NOMO-1 (cell line): ENCODE measurements around the gene LRRC75A.

Experiments
- DNase-seq, 2 experiments: peaks; one replicate each; lab custom pipeline; 2025; ENCODE audit not compliant: unreplicated experiment in 2 of 2; lab: John Stamatoyannopoulos, UW

Gene LRRC75A

DNA sequence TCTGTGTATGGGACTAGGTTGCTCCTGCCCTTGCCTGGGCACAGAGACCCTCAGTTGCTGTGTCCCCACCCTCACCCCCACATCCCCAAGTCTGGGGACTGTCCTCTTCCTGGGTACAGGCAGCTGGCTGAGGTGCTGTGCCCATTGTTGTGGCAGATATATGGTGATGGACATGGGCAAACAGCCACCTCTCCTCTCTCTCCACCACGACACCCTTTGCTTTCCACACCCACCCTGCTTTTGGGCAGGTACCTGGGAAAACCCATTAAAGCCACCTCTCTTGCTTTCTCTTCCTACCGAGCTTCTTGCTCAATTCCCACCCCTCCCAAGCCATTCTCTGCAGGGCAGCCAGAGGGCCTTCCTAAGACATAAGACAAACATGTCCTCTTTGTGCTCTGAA lies 54.9 kb downstream of the LRRC75A start:
- no peak for DNase-seq

DNA sequence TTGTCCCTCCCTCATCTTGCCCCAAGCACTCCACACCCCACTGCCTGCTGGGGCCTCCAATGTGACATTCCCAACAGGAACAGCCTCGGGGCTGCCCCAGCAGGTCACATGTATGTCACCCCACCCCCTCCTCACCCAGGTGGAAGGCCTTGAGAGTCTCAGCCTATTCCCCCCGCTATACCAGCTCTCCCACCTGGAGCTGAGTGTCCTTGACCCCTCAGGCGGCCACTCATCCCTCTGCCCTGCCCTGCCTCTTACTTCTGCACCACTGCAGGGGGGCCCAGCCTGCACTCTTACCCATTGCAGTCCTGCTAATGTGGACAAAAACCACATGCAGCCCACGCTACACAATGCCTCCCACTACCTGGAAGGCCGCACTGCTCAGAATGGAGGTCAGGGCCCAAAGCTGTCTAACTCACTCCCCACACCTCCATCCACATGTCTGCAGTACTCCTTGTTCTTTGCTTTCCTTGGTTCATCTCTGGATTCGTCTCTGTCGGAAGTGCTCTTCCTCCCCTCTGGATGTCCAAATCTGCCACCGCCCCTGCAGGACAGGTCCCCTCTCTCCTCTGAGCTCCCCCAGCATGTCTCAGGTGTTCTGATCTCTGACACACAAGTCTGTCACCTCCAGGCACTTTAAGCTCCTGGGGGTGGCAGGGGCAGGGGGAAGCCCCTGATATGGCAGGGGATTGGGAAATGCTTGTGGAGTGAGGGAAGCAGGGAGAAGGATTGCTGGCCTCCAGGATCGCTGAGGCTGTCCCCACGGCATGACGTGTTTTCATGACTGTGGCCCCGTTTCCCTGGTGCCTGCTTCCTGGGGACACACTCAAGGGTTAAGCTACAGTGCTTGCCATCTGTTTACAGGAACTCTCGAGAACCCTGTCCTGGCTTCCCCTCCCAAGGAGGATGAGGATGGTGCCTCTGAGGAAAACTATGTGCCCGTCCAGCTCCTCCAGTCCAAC lies 55.8 kb downstream of the LRRC75A start:
- no peak for DNase-seq

DNA sequence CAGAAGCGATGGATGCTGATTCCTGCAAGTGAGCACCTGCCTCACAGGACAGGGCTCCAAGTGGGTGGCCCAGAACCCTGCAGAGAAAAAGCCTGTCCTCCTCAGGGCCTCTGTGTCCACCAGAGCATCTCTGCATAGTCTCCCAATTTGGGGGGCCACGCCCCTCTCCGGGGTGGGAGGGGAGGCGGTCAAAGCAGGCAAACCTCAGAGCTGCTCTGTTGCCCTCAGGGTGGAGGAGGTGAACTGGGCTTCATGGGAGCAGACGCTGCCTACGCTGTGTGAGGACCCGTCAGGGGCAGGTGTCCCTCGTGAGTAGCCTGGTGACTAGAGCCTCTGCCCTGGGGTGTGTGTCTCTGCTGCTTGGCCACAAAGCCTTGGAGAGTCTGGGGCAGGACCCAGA lies 57.3 kb downstream of the LRRC75A start:
- no peak for DNase-seq

DNA sequence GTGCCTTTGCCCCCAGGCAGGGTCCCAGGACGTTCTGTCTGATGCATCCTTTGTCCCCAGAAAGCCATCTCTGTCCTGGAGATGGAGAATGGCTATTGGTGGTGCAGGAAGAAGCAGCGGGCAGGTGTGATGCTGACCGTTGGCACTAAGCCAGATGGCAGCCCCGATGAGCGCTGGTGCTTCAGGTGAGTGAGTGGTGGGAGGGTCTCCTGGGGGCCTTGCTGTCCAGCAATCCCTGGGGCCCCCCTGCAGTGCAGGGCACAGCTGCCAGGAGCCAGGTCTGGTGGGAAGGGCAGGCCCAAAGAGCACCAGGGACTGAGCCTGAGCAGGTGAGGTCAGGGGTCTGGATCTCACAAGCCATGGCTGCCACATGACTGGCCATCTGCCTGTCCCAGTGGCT lies 58.5 kb downstream of the LRRC75A start:
- DNase-seq, result no peak

DNA sequence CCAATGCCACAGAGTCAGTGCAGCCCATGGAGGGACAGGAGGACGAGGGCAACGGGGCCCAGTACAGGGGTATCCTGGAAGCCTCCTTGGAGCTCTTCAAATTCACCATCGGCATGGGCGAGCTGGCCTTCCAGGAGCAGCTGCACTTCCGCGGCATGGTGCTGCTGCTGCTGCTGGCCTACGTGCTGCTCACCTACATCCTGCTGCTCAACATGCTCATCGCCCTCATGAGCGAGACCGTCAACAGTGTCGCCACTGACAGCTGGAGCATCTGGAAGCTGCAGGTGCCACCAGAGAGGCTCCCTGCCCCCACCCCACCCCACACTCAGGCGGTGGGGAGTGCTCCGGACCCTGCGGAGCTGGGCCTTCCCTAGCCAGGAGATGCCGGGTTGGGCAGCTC lies 60.0 kb downstream of the LRRC75A start:
- DNase-seq, result no peak

DNA sequence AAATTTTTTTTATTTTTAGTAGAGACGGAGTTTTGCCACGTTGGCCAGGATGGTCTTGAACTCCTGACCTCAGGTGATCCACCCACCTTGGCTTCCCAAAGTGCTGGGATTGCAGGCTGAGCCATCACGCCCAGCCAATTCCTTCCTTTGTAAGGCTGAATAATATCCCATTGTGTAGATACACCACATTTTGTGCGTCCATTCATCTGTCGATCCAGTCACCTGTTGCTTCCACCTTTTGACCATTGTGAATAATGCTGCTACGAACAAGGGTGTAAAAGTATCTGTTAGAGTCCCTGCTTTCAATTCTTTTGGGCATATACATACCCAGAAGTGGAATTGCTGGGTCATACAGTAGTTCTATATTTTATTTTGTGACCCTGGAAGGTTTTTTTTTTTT lies 61.3 kb downstream of the LRRC75A start:
- DNase-seq, result no peak

DNA sequence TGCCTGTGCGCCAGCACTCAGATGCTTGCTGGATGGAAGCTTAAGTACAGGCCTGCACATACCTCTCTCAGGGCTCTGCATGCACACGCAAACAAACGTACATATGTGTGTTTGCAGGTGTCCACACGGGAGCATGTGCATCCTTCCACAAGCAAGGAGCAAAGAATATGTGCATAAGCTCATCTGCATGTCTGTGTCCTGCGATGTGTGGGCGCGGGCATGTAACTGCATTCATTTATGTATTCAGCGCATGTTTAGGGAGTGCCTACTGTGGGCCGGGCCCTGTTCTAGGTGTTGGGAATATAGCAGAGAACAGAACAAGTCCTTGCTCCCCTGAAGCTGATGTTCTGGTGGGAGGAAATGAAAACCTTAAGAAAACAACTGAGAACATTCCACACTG lies 62.9 kb downstream of the LRRC75A start:
- no peak for DNase-seq

DNA sequence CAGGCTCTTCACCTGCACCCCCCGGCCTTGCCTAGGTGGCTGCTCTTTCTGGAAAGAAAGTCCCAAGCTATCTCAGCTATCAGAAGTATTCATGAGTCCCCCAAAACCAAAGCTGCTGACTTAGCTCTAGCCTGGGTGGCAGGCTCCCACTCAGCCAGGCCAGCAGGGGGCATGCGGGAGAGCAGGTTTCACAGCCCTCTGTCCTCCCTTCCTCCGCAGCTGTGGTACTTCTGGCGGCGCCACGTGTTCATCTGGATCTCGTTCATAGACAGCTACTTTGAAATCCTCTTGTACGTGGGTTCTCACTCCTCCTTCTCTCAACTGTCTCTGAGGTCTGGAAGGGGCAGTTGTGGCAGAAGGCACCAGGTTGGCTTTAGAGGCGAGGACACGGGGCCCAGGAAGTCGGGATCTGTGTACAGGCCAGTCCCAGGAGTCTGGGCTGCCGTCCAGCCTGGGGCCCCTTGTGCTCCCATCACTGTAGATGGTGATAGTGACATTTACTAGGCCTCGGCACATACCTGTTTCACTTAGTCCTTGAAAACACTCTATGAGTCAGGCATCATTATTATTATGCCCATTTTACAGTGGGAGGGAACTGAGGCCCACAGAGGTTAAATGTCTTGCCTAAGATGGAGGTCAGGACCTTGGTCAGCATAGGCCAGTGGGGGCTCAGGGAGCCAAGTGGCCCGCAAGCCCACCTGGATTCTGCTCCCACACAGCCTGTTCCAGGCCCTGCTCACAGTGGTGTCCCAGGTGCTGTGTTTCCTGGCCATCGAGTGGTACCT lies 63.7 kb downstream of the LRRC75A start:
- no peak for DNase-seq

DNA sequence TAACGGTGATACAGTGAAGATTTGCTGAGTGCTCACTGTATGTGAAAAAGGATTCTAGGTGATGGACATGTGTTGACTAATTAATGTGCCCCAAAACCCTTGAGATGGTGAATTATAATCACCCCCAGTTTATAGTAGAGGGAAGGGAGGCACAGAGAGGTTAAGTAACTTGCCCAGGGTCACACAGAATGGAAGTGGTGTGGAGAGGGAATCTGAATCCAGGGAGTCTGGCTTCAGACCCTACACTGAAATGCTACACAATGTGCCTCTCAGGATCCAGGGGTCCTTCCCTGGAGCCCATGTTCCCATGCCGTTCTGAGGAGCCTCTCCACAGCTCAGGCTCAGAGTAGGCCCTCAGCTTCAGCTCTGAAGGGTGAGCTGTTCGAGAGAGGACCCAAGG lies 65.0 kb downstream of the LRRC75A start:
- no peak for DNase-seq

DNA sequence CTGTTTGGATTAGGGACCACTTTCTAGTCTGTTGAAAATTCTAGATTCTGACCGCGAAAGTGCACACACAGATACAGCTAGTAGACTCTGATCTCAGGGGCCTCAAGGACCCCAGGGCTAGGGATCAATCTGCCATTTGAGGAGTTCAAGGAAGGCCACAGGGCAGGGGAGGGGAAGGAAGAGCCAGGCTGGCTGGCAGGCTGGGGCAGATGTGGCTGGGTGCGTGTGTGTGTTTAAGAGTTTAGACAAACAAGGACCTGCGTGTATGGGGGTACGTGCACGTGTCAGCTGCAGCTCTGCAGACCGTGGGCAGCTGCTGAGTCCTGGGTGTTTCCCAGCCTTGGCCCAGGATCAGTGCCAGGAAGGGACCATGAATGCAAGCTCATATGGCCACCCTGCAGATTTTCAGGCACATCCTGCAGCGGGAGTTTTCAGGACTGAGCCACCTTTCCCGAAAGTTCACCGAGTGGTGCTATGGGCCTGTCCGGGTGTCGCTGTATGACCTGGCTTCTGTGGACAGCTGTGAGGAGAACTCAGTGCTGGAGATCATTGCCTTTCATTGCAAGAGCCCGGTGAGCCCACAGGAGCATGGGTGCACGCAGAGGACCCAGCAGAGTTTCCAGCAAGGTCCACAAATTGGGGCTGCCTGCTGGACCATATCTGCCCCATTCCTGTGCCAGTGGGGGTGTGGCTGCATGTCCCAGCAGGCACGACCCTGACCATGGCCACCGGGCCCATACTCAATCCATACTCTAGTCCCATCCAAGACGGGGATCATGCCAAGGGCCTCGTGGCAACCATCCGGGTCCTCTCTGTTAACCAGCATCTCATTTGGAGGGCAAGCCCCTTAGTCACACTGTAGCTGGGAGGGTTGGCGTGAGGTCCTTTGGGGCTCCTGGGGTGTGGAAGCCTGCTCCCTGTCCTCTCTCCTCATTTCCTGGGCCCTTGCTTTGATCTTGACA lies 66.0 kb downstream of the LRRC75A start:
- DNase-seq, result no peak

DNA sequence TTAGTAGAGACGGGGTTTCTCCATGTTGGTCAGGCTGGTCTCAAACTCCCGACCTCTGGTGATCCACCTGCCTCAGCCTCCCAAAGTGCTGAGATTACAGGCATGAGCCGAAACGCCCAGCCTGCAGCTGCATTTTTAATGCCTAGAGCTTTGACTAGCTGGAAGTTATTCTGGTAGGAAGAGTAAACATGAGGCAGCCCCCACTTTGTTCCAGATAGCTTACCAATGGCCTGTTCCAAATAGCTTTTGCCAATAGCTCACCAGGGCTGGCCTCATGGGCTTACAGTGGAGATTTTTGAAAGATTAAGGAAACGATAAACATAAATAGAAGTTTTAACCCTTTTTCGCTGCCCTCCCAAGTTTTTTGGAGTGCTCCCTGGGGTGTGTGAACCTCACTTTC lies 66.8 kb downstream of the LRRC75A start:
- no peak for DNase-seq

DNA sequence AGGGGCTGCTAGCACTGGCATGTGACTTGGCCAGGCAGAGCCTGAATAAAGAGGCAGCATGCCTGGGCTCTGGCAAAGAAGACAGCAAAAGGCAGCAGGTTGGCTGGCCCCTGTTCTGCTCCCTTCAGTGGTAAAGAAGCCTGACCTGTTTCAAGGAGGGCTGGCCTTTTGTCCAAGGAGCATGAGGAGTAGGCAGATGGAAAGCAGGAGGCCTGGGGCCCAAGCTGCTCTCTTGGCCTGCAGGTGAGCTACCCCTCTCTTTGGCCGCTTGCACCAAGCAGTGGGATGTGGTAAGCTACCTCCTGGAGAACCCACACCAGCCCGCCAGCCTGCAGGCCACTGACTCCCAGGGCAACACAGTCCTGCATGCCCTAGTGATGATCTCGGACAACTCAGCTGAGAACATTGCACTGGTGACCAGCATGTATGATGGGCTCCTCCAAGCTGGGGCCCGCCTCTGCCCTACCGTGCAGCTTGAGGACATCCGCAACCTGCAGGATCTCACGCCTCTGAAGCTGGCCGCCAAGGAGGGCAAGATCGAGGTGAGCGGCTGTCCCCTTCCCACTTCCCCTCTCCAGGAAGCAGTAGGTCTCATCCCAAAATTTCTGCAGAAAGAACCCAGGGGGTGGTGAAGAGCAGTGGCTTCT lies 68.6 kb downstream of the LRRC75A start:
- DNase-seq, result no peak

DNA sequence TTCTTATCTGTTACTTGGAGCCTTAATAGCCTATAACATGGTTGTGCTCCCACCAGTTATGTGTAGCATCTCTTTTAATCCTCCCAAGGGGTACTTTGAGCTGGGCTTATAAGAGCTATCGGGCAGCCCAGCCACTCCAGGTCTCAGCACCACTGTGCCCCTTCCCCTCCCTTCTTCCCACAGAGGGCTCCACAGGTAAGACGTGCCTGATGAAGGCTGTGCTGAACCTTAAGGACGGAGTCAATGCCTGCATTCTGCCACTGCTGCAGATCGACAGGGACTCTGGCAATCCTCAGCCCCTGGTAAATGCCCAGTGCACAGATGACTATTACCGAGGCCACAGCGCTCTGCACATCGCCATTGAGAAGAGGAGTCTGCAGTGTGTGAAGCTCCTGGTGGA lies 69.6 kb downstream of the LRRC75A start:
- no peak for DNase-seq

DNA sequence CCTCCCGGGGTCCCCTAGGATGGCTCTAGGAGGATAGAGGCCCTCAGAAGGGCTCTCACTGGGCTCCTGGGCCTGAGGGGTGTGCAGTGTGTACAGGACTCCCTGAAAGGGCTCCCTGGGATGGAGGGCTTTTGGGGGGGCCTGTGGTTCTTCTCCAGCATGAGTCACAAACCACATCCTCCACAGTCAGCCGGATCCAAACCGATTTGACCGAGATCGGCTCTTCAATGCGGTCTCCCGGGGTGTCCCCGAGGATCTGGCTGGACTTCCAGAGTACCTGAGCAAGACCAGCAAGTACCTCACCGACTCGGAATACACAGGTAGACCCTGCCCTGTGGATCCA lies 72.1 kb downstream of the LRRC75A start:
- no peak for DNase-seq

DNA sequence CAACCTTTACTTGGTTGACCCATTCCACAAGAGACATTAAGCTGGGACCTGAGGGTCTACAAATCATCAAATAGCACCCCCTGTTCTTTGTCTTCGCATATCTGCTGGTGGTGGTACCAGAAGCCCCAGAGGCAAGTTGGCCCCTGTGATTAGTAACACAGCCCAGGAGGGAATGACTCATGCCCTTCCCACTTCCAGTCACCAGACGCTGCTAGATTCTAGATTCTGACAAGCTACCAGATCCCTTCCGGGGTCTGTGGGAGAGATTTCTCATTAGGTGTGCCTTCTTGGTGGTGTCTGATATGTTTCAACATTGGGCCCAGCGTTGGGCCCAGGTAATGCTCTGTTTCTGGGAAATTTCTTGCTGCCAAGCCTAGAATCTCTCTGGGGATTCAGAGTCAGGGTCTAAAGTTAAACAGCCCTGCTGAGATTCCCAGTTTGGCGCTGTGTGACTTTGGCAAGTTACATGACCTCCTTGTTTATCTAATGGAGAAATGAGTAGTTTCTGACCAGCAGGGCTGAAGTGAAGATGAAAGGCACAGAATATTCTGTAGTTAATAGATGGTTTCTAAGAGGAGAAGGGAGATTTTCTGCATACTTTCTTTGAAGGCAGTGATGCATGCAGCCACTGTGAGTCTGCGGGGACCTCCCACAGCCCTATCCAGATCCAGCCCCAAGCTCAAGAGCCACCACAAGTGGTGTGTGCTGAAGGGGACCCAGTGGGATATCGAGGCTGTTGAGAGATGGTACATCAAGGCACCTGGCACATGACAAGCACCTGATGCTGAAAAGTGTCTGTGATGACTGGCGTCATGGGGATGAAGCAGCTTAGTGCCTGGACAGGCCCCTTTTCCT lies 72.7 kb downstream of the LRRC75A start:
- DNase-seq, result no peak

DNA sequence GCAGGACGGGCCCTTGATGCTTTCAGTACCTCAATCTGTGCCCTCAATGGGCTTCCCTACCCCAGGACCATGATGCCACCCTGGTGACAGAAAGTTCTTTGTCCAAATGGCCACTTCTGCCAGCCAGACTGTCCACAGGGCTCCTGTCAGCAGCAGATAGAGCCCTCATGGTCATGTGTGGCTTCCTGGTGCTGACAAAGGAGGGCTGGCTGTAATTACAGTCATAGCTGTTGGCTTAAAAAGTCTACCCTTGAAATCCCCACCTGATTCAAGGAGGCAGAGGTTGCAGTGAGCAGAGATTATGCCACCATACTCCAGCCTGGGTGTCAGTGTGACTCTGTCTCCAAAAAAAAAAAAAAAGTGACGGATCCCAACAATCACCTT lies 73.3 kb downstream of the LRRC75A start:
- no peak for DNase-seq

DNA sequence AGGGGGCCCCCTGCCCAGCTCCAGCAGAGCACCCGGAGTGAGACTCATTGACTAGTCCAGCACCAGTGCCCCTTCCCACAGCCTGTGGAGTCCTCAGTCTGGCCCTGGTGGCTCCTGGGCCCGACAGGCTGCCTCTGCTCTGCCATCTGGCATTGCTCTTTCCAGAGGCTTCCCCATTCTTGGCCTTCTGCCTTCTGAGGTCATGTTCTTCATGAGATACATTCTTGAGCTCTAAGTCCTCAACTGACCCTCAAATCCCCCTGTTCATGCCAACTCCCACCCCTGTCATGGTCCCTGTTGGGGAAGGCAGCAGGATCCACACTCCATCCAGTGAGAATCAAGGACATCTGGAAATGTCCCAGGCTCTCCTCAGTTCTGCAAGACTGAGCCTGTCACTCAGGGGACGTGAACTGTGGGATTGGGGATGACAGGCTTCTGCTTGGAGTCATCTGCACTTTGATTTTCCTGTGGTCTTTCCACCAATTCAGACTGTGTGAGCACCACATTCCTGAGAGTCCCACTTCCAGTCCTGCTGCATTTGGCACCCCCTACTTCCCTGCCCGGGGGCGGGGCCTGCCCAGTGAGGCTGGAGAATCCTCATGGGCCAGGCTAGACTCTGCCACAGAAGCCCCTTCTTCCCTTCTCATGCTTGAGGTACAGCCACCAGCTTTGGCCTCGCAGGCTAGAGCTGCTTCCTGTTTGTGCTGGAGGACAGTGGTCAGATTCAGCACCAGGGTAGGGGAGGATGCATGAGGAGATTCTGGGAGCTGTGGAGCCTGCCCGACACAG lies 73.9 kb downstream of the LRRC75A start:
- DNase-seq, result no peak

DNA sequence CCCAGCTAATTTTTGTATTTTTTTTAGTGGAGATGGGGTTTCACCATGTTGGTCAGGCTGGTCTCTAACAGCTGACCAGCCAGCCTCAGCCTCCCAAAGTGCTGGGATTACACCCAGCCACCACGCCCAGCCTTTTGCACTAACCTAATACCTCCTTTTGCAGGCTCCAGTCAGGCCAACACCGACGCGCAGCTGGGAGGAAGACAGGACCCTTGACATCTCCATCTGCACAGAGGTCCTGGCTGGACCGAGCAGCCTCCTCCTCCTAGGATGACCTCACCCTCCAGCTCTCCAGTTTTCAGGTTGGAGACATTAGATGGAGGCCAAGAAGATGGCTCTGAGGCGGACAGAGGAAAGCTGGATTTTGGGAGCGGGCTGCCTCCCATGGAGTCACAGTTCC lies 74.6 kb downstream of the LRRC75A start:
- no peak for DNase-seq
